ACHN (cell line): ENCODE results near the gene UPP2.

ENCODE experiments used
- DNase-seq: peaks from one replicate; pipeline ENCODE4 v3.0.0-alpha.2; 2015
- in situ Hi-C: cut with HindIII; loops from 2 replicates; pipeline ENCODE4 v1.10.0; 2017; ENCODE audit warnings: low sequenced_read_pairs, low pct_ligation_motif_present, low pct_unique_long_range_greater_than_20kb

UPP2 gene

DNA sequence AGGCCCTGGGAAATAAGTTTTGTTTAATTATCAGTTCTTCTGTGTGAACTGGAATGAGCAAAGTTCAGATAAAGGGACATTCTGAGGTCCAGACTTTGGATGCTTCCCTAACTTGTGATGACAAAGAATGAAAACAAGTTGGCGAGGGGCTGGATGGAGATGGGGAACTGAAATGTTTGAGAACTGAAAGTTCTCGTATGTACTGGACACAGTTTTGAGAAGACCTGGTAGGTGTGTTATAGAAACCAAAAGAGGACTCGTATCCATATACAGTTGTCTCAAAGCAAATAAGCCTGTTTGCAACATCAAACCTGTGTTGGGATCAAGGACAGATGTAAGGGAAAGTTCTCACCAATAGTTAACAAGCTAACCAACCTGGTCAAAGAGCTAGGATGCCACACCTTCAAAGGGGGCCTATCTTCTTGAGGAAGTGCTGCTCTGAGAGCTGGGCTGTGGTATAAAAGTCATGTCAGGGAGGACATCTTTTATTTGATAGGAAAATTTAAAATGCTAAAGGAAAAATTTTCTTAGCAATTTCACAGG lies at the start of gene UPP2:
UPP2 (plus strand) TSS at position 493 of the 543 bp plus-strand sequence. CDS start 188 bp downstream, outside the sequence.
- in situ Hi-C loops = no loop called here
- DNase-seq = no peak

DNA sequence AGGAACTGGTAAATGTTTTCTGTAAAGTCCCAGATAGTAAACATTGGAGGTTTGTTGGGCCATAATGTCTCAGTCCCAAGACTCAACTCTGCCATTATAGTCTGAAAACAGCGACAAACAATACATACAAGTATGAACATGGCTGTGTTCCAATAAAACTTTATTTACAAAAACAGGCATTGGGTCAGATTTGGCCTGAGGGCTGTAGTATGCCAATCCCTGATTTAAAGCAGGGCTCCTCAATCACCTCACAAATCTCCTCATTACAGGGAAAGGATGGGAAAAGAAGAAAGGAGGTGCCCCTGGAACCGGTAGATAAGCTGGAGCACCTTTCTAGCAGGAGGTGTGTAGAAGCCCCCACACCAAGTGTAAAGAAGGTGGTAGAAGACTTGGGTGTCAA lies 48.9 kb upstream of the UPP2 start:
- DNase-seq = no peak
- in situ Hi-C loops = no loop called here

DNA sequence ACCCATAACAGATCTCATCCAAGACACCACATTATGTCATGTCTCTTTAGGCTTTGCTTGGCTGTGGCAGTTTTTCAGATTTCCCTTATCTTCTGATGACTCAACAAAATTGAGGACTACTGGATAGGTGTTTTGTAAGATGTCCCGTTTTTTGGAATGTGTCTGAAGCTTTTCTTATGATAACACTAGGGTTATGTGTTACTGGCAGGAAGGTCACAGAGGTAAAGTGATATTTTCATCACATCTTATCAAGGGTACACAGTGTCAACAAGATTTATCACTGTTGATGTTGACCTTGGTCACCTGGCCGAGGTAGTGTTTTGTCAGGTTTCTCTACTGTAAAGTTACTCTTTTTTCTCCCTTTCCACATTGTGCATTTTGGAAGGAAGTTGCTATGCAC lies 44.8 kb upstream of the UPP2 start:
- in situ Hi-C loops = no loop called here
- DNase-seq = no peak

DNA sequence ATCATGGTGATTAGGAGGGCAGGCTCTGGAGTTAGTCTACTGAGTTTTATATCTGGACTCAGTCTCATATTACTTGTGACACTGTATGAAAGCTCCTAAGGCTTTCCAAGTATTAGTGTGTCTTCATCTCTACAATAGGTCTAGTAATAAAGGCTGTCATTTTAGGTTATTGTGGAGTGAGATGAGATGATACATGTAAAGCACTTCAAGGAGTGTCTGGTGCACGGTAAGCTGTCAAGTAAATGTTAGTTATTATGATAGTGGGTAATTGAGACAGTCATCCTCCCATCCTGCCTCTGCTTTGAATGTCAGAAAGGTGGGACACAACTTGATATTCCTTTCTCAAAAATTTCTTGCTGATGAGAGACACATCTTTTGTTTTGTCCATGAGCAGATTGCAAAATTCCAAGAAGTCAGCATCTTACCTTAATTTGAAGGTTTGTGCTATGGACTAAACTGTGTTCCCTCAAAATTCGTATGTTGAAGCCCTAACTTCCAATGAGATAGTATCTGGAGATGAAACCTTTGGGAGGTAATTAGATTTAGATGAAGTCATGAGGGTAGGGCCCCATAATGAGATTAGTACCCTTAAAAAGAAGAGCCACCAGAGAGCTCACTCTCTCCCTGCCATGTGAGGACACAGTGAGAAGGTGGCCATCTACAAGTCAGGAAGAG lies 41.4 kb upstream of the UPP2 start:
- DNase-seq = no peak
- in situ Hi-C loops = no loop called here

DNA sequence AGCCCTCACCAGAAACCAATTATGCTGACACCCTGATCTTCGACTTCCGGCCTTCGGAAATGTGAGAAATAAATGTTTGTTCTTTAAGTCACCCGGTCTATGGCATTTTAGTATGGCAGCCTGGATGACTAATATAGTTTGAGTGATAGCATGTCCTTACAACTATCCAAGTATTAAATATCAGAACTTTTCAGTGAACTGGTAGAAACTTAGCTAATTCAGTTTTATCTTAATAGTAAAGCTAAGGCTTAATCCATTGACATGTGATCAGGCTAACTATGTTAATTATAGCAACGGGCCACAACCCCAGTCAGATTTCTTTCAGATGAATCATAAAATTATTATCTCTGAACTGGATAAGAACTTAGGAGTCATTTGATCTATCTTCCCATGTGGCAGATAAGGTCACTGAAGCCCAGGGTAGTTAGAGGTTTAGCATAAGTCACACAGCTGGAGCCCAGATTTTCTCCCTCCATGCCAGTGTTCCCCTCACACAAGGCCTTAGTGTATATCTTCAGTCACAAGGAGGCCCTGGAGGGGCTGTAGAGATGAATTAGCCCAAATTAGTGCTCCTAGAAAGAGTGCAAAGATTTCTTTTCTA lies 40.7 kb upstream of the UPP2 start:
- DNase-seq = no peak
- in situ Hi-C loops = no loop called here

DNA sequence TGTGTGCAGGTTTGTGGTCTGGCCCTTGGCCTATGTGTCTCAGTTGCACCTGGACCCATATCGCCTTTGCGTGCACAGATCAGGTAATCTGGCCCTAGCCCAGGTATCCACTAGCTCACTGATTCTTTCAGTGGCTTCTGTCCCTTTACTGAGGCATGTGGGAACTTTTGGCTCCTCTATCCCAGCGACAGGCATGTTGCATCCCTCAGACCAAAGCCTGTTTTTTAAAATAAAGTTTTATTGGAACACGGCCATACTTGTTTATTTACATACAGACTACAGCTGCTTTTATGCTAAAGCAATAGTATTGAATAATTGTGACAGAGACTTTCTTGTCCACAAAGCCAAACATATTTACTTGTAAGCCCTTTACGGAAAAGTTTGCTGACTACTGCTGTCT lies 39.9 kb upstream of the UPP2 start:
- no peak for DNase-seq
- in situ Hi-C loops = no loop called here

DNA sequence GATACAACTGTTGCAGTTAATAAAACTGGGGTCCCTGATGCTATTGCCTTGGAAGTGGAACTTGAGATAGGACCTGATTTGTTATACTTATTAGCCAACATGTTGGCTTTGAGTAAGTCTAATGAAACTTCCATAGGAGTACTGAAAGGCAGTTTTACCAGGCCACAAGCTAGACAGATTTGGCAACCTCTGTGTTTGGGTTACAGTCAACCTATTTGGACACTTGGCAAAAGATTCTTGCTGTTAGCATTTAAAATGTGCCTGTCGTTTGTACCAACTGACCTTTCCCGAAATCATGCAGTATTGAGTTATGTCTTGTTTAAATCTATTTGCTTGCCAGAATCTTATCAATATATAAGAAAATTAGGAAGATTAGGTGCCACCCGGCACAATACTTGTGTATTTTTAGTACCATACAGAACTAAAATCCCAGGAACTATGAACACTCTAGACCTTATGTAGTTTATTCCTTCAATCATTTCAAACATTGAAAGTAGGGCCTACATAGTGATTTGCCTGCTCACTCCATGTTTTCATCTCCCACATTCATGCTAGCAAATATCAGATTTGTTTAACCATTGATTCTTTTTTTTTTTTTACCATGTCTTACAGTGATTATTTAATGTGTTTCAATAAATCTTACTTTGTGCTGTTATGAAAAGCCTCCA lies 35.5 kb upstream of the UPP2 start:
- no peak for DNase-seq
- in situ Hi-C loops = no loop called here

DNA sequence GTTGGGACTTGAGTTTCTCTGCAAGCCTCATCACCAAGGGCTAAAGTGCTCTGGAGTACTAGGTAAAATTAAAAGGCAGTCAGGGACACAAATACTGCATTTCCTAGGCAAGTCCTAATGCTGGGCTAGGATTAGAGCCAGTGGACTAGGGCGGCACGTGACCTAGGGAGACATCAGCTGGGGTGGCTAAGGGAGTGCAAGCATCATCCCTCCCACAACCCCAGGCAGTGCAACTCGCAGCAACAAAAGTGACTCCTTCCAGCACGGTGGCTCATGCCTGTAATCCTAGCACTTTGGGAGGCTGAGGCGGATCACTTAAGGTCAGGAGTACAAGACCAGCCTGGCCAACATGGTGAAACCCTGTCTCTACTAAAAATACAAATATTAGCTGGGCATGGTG lies 30.7 kb upstream of the UPP2 start:
- DNase-seq = no peak
- in situ Hi-C loops = no loop called here

DNA sequence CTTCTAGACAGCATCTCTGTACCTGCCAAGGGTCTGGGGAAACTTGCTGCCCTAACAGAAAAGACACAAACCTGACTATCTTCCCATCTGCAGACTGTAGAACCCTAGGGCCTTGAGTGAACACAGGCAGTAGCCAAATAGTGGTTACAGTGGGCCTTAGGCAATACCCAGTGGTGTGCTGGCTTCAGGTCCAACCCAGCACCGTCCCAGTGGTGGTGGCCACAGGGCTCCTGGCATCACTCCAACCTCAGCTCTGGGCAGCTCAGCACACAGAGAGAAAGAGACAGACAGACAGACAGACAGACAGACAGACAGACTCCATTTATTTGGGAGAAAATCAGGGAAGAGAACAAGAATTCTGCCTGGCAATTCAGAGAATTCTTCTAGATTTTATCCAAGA lies 29.3 kb upstream of the UPP2 start:
- in situ Hi-C loops = no loop called here
- DNase-seq = no peak

DNA sequence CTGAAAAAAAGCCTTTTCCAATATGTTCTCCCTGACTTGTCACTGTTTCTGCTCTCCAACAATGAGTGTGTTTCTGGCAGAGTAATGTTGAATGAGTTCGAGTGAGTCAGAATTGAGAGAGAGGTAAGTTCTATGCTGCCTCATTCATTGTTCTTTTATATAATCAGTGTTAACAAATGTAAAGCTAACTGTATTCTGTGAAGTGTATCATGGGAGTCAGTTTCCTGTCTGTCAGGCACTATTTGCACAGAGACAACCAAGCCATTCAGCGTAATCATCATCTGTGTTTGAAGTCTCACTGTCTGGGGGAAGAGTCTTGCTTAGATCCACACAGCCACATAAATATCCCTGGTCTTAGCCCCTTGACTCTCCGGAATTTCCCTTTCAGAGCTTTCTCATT lies 22.0 kb upstream of the UPP2 start:
- in situ Hi-C loops = no loop called here
- DNase-seq = no peak

DNA sequence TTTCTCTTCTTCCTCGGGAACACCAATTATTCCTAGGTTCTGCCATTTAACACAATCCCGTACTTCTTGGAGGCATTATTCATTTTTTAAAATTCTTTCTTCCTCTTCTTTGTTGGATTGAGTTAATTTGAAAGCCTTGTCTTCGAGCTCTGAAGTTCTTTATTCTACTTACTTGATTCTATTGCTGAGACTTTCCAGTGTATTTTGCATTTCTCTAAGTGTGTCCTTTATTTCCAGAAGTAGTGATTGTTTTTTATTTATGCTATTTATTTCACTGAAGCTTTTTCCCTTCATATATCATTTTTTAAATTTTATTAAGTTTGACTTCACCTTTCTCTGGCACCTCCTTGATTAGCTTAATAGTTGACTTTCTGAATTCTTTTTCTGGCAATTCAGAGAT lies 13.6 kb upstream of the UPP2 start:
- DNase-seq = no peak
- in situ Hi-C loops = no loop called here

DNA sequence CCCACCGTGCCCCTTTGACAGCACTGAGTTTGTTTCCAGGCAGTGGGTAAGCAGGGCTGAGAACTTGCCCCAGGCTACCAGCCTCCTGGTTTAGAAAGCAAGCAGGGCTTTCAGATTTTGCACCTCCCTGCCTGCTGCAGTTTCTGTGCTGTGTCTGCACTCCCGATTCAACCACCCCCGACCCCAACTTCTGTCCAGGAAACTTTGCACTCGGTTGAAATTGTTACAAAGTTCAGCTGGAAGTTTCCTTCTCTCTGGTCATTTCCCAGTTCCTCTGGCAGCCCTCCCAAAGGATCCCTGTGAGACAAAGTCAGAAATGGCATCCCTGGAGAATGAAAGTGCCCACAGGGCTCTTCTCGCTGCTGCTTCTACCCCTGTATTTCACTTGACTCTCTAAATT lies 12.4 kb upstream of the UPP2 start:
- in situ Hi-C loops = no loop called here
- DNase-seq = no peak

DNA sequence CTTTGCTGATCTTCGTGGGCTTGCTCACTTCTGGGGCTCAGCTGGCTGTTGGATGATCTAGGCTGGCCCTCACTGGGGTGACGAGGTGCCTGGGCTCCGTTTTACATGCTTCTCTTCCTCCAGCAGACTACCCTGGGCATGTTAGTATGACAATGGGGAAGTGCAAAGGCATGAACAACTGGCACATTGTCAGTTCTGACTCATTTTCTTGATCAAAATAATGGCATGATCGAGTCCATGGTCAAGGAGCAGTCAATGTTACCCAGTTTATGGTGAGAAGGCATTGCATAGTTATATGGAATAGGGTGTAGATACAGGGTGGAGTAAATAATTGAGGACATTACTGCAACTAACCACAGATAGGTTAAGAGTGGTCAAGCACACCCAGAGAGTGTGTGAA lies 10.0 kb upstream of the UPP2 start:
- in situ Hi-C loops = no loop called here
- DNase-seq = no peak

DNA sequence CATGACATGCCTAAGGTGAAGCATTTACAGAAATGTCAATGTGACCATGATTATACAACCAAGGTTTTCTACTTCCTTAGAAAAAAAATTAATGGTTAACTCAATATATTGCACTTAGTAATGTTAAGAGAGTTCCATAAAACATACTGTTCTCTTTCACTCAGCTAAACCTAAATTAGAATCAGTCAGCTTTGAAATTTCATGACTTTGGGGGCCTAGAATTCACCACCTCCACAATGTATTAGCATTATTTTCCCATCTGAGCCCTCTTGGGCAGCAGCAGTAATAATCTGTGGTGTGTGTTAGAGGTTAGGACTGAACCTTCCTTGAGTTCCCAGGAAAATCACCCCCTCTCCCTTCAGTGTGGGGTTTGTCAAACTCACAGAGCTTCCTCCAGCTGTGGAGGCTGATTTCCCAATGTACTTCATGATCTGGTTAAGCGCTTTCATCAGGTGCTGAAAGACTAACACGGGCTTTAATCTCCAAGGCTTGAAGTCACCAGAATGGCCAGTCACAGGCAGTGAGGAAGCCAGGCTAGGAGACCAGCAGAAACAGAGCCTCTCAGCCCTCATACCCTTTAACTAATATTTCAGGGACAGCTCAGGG lies 7.1 kb upstream of the UPP2 start:
- in situ Hi-C loops = no loop called here
- DNase-seq = peak; percentile 30

DNA sequence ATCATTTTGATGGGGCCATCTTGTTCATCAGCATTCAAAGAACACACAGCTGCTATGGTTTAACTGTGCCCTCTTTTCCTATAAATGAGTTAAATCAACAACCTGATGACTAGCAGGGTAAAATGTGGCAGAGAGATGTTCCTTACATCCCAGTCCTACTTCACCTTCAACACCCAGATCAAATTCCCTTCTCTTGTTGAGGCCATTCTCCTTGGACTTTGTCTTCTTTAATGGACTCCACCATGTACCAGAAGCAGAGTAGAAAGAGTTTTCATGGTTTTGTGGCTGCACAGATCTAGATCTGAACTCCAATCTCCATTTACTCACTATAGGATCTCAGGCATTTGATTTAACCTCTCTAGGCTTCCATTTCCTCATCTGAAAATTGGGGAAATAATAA lies 6.4 kb upstream of the UPP2 start:
- in situ Hi-C loops = no loop called here

DNA sequence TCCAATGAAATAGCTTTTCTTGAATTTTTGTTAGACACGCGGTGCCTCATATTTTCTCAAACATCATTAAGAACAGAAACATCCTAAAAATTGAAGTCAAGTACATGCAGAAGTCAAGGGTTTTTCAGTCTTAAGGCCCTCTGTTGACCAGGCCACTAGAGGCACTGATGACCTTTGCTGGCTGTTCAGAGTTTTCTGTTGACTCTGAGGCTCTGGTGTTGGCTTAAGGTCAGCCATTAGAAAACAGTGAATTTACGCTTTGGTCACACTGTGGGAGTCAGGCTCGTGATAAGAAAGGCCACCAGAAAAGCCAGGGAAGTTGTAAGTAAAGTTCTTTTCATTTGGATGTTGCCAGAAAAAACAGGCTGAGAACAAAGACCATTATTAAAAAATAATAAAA lies 5.8 kb upstream of the UPP2 start:
- in situ Hi-C loops = no loop called here
- no peak for DNase-seq

More for the DNA sequence above, 6.4 kb upstream of the UPP2 start:
- no peak for DNase-seq

DNA sequence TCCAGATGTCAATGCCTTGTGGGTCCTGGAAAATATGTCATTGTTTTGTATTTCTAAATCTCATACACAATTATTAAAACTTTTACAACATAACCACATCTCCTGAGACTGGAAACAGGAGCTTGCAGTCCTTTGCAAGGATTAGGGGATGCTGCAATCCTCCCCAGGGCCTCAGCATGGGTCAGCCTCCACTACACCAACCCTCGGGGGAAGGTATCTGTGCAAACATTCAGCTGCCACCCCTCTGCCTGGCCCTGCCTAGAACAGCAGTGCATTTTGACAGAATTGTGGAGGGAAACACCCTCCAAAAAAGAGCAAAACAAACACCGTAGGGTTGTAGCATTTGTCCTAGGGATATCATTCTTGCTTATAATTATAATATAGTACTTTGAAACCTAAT lies 4.2 kb upstream of the UPP2 start:
- in situ Hi-C loops = no loop called here
- no peak for DNase-seq

DNA sequence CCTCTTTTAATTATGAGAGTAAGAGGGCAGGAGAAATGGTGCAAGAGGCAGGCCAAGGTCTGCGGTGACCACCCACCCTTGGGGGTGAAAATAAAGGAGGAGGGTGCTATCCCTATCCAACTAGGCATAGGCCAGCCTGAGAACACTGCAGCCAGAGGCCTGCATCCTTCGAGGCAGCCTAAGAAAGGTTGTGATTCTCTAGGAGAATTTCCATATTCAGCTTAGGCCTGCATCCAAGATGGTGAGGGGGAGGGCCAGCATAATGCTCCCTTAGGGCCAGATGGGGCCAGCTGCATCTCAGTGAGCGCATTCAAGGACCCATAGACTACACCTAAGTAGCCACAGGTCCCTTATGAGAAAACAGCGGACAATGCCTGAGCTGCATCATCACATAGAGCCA lies 3.5 kb upstream of the UPP2 start:
- in situ Hi-C loops = no loop called here
- no peak for DNase-seq

DNA sequence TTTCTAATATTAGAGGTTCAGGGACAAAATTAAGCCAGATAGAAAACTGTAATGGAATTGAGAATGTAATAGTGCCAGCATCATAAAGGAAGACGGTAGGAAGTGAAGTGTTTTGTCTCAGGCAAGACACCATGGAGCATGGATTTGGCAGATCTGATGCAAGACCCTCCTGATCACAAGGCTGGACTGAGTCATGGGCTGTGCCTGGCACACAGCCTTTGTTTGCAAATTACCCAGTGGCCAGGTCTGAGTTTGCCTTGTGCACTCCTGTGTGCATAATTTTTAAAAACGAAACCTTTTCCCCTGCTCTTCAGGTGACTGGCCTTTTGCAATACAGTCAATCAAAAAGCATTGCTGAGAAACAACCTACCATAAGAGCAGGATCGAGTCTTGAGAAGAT lies 2.0 kb upstream of the UPP2 start:
- in situ Hi-C loops = no loop called here
- DNase-seq = peak; percentile 80
